ENCODE results near the gene MAGEH1. TPM values are rescaled to one million over a fixed set of nuclear protein-coding genes. Genes with fewer than 3 reads are reported as not detected.
"Not testable (repeated sequence)": the region's sequence is repeated elsewhere in the genome, so short reads cannot be mapped to it uniquely, and the experiment has no call there.

MAGEH1 gene, protein sequence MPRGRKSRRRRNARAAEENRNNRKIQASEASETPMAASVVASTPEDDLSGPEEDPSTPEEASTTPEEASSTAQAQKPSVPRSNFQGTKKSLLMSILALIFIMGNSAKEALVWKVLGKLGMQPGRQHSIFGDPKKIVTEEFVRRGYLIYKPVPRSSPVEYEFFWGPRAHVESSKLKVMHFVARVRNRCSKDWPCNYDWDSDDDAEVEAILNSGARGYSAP
- total RNA-seq, result 10 to 100 TPM; 13.7 to 23.4 TPM

DNA sequence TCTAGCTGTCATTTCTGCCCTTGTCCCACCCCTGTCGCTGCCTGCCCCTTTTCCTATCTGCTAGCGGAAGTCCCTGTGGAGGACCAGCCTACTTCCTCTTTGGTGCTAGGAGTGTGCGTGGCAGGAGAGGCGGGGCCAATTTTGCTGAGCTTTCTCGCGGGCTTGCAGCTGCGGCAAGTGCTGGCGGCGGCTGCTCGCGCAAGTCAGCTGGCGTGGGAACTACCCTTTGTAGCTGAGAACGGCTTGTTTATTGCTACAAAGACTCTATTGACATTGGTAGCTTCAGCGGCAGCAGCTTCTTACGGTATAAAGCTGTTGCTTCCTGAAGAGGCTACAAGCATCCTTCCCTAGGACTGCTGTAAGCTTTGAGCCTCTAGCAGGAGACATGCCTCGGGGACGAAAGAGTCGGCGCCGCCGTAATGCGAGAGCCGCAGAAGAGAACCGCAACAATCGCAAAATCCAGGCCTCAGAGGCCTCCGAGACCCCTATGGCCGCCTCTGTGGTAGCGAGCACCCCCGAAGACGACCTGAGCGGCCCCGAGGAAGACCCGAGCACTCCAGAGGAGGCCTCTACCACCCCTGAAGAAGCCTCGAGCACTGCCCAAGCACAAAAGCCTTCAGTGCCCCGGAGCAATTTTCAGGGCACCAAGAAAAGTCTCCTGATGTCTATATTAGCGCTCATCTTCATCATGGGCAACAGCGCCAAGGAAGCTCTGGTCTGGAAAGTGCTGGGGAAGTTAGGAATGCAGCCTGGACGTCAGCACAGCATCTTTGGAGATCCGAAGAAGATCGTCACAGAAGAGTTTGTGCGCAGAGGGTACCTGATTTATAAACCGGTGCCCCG, at the start of gene MAGEH1:
Gene MAGEH1 (plus strand): TSS at position 138 of the 843 bp plus-strand sequence. CDS start 248 bp downstream, at position 386.
- Histone ChIP-seq H3K27me3 (no peaks in the 10 kb centered on the region), H3K36me3 (replicated peaks in 1 of 2; ENCODE audit: insufficient read depth in 1 of 2, low read depth in 2 of 2) (no peaks in the 10 kb centered on the region), H3K4me1 (no peaks in the 10 kb centered on the region), H3K9me3 (no peaks in the 10 kb centered on the region), H3K4me3 (peak within 1 kb of the TSS in 1 of 2 donors; percentile 67), H3K27ac (peak within 1 kb of the TSS in 3 of 4 donors; percentile 19 to 80 (median 55))
- ATAC-seq (peak; percentile 97), DNase-seq (peak; percentile 76 to 85 (median 84))
- peak; percentile 24 to 69 (median 68) for TF ChIP-seq POLR2A (IDR thresholded peaks at IDR 0.05)
- TF ChIP-seq, protein P1, sequence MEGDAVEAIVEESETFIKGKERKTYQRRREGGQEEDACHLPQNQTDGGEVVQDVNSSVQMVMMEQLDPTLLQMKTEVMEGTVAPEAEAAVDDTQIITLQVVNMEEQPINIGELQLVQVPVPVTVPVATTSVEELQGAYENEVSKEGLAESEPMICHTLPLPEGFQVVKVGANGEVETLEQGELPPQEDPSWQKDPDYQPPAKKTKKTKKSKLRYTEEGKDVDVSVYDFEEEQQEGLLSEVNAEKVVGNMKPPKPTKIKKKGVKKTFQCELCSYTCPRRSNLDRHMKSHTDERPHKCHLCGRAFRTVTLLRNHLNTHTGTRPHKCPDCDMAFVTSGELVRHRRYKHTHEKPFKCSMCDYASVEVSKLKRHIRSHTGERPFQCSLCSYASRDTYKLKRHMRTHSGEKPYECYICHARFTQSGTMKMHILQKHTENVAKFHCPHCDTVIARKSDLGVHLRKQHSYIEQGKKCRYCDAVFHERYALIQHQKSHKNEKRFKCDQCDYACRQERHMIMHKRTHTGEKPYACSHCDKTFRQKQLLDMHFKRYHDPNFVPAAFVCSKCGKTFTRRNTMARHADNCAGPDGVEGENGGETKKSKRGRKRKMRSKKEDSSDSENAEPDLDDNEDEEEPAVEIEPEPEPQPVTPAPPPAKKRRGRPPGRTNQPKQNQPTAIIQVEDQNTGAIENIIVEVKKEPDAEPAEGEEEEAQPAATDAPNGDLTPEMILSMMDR (IDR thresholded peaks at IDR 0.05), result no peak
- intact Hi-C loops (cut with DNase I), result no loop called here
- 1 to 2% methylated on average over 8 to 40 of the region's 43 CpGs for WGBS, 2 donors

DNA sequence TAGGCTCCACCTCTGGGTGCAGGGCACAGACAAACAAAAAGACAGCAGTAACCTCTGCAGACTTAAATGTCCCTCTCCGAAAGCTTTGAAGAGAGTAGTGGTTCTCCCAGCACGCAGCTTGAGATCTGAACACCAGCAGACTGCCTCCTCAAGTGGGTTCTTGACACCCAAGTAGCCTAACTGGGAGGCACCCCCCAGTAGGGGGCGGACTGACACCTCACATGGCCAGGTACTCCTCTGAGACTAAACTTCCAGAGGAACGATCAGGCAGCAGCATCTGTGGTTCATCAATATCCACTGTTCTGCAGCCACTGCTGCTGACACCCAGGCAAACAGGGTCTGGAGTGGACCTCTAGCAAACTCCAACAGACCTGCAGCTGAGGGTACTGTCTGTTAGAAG, 24.8 kb upstream of the MAGEH1 start:
- 53% methylated on average over 3 of the region's 4 CpGs; no CpG with 5 or more reads in 1 of the 2 donors for WGBS, 2 donors
- intact Hi-C loops (cut with DNase I); H3K27ac ChIP-seq; ATAC-seq; H3K27me3 ChIP-seq; H3K4me1 ChIP-seq; H3K4me3 ChIP-seq; H3K36me3 ChIP-seq (replicated peaks in 1 of 2; ENCODE audit: insufficient read depth in 1 of 2, low read depth in 2 of 2); H3K9me3 ChIP-seq: not testable (repeated sequence)
- peak in 2 of 4 donors; percentile 9 to 16 for DNase-seq
- TF ChIP-seq, protein P1 (IDR thresholded peaks at IDR 0.05), result peak in 2 of 7 experiments; percentile 6 to 23

DNA sequence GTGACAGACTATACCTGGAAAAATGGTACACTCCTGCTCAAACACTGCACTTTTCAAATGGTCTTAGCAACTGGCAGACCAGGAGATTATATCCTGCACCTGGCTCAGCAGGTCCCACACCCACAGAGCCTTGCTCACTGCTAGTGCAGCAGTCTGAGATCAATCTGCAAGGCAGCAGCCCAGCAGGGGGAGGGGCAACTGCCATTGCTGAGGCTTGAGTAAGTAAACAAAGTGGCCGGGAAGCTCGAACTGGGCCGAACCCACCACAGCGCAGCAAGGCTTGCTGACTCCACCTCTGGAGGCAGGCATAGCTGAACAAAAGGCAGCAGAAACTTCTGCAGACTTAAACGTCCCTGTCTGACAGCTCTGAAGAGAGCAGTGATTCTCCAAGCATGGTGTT, 8.5 kb upstream of the MAGEH1 start:
- peak in 1 of 4 donors; percentile 3 for DNase-seq
- 26% methylated on average over 5 of the region's 5 CpGs; no CpG with 5 or more reads in 1 of the 2 donors for WGBS, 2 donors

DNA sequence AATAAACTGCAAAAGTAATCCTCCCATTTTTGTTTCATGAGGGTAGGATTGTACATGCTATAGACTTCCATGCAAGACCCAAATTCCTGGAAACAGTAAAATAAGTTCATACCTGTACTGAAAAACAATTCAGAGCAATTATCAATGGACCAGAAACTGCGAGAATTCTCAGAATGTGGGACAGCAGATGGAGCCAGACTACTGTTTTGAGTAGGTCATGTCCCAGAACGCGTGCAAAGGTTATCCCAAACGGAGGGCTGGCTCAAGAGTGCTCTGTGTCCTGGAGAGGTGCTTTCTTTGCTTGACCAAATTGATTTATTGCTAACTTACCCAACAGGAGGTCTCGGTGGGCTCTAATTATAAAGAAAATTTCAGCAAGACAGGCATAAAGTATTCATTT, 1.7 kb upstream of the MAGEH1 start:
- Histone ChIP-seq H3K4me3 (no peak overlapping the region), H3K27me3 (no peaks in the 10 kb centered on the region), H3K4me1 (no peaks in the 10 kb centered on the region), H3K27ac (no peak overlapping the region), H3K9me3 (no peaks in the 10 kb centered on the region), H3K36me3 (replicated peaks in 1 of 2; ENCODE audit: insufficient read depth in 1 of 2, low read depth in 2 of 2) (no peaks in the 10 kb centered on the region)
- intact Hi-C loops (cut with DNase I), result no loop called here
- DNase-seq (peak in 2 of 4 donors; percentile 8 to 13), ATAC-seq (no peak)
- 8 to 20% methylated on average over 2 to 5 of the region's 5 CpGs for WGBS, 2 donors
- no peak for TF ChIP-seq POLR2A (IDR thresholded peaks at IDR 0.05)
- TF ChIP-seq, protein P1 (IDR thresholded peaks at IDR 0.05), result peak in 2 of 7 experiments; percentile 21 to 31

More for the DNA sequence above, 8.5 kb upstream of the MAGEH1 start:
- H3K27ac ChIP-seq; H3K36me3 ChIP-seq (replicated peaks in 1 of 2; ENCODE audit: insufficient read depth in 1 of 2, low read depth in 2 of 2); H3K27me3 ChIP-seq; H3K4me3 ChIP-seq; intact Hi-C loops (cut with DNase I); H3K9me3 ChIP-seq; ATAC-seq; H3K4me1 ChIP-seq: not testable (repeated sequence)

DNA sequence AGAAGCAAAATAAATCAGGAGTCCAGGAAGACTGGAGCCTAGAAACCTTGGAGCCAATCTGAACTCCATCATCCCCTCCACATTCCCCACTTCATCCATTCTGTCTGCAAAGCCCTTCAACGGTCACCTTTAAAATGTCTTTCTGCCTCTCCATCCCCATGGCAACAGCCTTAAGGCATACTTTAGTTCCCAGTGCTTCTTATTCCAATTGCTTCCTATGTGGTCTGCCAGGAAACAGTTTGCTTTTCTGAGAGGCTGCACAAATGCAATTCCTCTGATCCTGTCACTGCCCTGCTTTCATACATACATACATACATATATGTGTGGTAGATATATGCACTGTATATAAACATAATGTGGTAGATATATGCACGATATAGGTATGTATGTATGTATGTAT, 786 bp upstream of the MAGEH1 start:
- DNase-seq (no peak), ATAC-seq (no peak)
- no peaks in the 10 kb centered on the region for H3K4me1 ChIP-seq
- H3K27me3 ChIP-seq, result no peaks in the 10 kb centered on the region
- WGBS, 2 donors, result 23 to 40% methylated on average over 2 of the region's 2 CpGs
- no peak overlapping the region for H3K4me3 ChIP-seq
- H3K36me3 ChIP-seq (replicated peaks in 1 of 2; ENCODE audit: insufficient read depth in 1 of 2, low read depth in 2 of 2), result no peaks in the 10 kb centered on the region
- TF ChIP-seq POLR2A (IDR thresholded peaks at IDR 0.05), result no peak
- TF ChIP-seq, protein P1 (IDR thresholded peaks at IDR 0.05), result no peak
- H3K27ac ChIP-seq, result no peak overlapping the region
- H3K9me3 ChIP-seq, result no peaks in the 10 kb centered on the region
- intact Hi-C loops (cut with DNase I), result no loop called here

All from body of pancreas (tissue), 4 donors.